GM19468 (cell line): ENCODE results near the gene BMPR1B.
"Not testable (repeated sequence)": the region's sequence is repeated elsewhere in the genome, so short reads cannot be mapped to it uniquely, and the experiment has no call there.

Experiments
- ATAC-seq: cut with Tn5 transposase; IDR thresholded peaks from one replicate; pipeline ENCODE4 v1.9.1; 2021; ENCODE audit warnings: mild to moderate bottlenecking, moderate library complexity, moderate number of reproducible peaks; ENCODE audit not compliant: unreplicated experiment; ENCODE audit errors: extremely low read depth

Gene BMPR1B

DNA sequence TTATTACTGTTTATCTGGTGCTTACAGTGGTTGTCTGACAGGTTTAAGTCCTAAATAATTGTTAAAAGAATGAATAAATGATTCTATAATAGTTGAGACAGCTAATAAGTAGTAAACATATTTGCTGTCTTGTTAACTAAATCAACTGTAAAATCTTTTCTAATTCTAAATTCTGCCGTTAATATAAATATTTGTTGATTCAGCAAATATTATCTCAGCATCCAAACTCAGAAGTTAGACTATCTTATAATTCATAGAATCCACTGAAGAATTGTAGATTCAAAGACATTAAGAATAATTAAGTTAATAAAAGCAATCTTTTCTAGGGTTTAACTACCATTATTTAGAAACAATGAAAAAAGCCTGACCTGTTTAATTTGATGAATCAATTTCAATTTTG lies 256.3 kb downstream of the BMPR1B start:
- no peak for ATAC-seq

DNA sequence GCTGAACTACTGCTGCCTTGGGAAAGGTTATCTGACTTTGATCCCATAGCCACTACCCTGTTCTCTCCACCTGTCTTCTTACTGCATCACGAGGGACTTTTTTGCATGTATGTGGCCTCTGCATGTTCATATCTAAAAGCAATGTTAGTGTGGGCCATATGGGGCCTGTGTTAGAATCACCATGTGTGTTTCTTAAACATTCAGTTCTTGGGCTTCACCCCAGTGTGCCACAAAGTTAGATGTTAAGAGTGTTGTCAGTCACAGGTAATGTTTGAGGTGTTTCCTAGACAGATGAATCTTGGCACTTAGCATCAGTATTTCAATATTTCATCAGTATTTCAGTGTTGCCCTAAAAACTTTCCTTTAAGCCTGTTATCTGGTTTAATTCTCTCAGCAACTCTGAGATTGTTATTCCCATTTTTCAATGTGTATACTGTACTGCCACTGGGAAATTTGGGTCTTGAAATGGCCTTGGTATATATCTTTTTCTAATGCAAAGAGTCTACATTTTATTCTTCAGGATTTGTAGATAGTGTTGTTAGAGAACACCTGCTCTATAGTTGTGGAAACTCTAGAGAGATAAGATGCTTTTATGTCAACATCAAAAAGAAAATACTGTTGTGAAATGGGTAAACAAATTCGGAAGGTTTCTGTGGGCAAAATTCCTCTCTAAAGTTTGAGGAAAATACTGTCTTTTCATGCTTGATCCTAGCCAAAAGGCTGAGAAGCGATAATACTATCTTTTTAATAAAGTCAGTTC lies 259.7 kb downstream of the BMPR1B start:
- no peak for ATAC-seq

DNA sequence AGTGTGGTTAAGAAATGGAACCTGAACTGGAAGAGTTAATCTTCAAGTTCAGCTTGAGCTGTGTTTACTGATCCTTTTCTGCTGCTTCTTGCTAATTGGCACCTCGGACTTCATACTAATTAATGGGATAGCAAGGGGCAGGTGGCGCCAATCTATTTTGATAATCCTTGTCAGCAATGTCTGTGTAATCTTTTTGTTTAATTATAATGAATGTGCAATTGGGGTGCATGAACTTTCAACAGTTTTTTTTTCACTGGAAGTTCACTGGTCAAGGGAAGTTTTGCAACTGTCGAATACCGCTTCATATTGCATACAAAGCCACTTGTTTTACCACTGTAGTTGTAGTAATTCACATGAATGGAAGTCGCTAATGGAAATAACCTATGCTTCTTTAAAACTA lies 261.0 kb downstream of the BMPR1B start:
- no peak for ATAC-seq

DNA sequence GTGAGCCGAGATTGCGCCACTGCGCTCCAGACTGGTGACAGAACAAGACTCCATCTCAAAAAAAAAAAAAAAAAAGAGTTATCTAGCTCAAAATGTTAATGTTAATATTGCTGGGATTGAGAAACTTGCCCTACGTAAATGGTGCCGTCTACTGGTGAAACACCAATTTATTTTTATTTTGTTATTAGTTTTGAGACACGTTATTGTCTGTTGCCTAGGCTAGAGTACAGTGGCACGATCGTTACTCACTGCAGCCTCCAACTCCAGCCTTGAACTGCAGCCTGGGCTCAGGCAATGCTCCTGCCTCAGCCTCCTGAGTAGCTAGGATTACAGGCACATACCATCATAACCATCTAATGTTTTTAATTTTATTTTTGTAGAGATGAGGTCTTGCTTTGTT lies 262.8 kb downstream of the BMPR1B start:
- ATAC-seq: no peak

DNA sequence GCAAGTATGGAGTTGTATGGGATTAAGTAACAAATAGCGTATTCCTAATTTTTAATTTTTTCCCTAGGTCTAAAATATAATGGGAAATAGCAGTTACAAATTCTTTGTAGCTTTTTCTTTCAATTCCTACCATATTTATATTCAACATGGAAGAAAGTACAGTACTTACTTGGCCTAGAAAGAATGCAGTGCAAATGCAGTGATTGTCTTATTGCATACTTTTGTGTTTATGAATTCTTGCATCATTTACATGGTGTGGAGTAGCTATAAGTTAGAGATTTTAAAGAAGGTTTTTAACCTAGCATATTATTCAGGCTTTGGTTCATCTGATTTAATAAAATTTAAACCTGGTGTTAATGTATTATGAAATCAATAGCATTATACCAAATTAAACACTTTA lies 263.3 kb downstream of the BMPR1B start:
- ATAC-seq: no peak

DNA sequence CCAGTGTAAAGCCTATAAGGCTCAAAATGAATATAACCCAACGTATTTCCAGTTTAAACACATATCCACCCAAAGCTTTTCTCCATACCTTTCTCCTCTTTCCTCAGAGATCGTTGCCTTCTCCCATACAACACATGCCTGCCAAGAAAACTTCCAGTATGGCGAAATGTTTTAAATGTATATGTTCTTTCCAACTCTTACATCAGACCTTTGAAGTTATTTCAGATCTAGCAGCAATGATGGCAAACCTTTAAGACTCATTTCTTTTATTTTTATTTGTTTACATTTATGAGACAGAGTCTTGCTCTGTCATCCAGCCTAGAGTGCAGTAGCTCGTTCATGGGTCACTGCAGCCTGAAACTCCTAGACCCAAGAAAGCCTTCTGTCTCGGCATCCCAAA lies 265.4 kb downstream of the BMPR1B start:
- ATAC-seq: no peak

DNA sequence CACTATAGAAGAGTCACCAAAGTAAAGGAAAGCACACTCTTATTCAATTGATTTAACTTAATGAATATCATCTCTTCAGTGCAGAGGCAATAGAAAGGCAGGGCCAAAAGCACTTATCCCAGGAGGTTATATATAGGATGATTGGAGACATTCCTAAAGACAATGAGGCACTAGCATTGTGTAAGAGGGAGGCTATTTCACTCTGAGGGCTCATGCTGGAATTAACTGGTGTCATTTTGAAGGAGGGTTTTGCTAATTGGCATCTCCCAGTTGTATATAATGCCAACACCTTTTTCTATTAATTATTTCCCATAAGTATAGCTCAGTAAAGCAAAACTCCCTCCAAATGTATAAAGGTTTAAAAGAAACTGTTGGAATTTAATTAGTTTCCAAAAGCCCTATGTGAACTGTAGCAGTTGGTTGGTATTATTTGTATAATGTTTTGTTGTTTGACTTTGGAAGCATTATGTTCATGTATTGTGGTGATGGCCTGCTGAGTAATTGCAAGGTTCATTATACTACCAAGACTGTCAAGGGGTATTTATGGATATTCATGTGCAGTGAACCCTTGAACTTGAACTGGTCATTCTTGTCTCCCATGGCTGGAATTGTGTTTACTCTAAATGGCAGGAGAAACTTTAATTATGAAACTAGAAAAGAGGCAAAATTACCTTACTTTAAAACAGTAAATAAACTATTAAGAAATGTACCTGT lies 270.3 kb downstream of the BMPR1B start:
- ATAC-seq: no peak

DNA sequence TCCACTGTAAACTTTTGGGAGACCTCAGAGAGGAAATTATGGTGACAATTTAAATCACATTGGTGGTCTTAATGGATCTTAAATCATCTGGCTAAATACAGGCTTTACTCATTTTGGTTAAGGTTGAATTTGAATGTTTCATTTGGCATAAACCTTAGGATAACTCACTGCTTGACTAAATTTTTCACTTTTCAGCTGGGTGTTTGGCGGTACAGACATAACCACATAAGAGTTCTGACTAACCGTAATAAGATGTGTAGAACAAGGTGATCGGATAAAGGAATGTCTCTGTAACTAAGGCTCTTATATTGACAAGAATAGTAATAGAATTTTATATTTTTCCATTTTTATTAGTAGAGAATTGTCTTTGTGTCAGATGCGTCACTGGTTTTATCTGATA lies 281.0 kb downstream of the BMPR1B start:
- ATAC-seq: no peak

DNA sequence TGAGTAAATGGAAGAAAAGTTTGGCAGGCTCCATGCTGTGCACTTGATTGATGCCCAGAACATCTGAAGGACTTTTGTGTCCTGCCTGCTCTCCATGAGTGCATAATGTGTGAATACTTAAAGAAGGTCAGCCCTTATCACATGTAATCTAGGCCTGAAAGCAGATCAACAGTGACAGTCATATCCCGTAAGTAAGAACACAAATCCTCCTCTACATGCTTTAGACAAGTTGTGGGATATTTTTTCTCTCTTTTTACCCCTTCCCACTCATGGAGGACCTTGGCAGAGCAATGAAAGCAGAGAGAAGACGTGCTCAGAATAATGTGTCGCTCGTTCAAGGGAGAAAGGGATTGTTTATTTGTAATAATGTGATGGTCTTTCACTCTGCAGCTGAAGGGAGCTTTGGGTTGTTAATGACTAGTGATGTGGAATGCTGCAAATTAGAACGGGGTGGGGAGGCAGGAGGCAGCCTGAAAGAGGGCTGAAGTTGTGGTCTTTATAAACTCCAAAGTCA lies 286.6 kb downstream of the BMPR1B start:
- ATAC-seq: no peak

DNA sequence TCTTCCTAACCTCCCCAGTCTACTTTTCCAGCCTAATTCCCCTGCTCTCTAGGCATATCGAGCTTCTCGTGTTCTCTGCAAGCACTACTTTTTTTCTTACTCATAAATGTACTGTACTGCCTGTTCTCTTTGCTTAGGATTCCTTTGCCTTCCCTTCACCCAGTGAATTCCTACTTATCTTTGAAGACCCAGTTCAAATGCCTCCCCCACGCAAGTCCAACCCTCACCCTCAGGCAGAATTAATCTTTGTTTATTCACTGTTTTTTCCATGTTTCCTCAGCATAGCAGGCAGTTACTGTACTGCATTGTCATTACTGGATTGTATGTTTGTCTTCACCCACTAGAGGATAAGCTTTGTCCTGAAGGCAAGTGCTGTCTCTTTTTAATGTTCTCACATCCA lies 287.7 kb downstream of the BMPR1B start:
- ATAC-seq: no peak

DNA sequence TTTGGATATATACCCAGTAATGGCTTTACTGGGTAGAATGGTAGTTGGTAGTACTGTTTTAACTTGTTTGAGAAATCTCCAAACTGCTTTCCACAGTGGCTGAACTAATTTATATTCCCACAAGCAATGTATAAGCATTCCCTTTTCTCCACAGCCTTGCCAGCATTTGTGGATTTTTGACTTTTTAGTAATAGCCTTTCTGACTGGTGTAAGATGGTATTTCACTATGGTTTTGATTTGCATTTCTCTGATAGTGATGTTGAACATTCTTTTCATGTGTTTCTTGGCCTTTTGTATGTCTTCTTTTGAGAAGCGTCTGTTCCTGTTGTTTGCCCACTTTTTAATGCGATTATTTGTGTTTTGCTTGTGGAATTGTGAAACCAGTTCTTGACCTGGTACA lies 290.5 kb downstream of the BMPR1B start:
- ATAC-seq: no peak

DNA sequence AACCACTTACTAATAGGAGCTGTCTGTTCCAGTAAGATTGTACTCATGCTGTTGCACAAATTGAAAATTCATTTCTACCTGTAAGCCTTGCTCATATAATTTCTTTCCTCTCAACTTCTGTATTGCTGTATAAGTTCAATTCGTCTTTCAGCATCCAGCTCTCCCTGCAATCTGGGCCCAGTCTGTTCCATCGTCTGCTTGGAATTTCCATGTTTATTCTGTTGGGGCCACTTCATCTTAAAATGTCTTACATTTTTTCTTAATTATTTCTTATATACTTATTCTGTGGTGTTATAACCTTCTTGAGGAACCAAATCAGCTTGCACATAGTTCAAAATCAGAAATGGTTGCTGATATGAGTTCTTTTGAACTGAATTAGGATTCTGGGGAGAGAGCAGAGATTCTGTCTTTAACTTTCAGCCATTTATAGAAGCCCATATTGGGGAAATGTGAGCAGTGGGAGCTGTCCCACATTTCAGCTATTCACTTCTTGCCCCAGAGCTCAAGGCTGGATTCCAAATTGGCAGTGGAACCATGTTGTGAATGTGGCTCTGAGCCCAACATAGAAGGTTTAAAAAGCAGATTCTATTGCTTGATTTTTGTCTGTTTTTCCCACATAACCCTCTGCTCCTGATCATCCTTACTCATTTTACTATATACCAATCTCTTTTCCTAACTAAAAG lies 291.9 kb downstream of the BMPR1B start:
- ATAC-seq: no peak

DNA sequence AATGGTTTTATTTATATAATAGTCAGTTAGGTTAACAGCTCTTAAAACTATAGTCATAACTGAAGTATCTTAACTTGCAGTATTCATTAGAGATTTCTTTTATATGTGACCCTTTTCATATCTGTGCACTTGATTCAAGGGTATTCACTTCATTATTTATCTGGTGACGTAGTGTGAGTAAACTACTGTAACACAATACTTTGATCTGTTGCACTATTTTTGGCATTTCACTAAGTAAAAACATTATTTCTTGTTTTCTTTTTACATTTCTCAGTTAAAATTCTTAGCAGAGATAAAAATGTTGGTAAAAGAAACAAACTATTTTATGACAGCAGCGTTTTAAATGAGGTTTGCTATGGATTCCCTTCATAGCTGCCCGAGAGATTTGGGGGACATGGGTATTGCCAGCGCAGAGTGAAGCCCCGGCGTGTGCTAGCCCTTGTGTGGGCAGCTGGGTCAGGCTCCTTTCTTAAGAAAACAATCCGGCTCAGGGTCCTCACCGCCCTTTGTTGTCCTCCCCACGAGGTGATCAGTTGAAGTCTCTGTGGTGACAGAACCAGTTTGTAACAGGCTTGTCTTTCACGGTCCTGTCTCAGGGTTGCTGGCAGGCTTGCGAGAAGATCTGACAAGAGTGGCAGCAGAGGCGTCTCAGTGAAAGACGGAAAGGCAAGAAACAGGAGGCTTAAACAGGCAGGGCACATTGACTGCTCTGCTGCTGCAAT lies 293.4 kb downstream of the BMPR1B start:
- ATAC-seq: no peak

DNA sequence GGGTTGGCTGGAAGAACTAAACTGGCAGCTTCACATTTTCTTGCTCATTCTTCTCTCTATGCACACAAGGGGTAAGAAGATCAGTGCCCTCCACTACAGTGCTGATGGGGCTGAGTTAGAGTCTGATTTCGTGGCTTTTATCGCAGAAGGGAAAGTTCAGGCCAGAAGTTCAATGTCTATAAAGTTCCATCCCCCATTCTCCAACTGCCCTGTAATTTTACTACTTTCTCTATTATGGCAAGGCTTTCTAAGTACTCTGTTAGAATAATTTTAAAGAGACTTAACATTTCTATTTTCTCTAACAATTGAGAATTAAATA lies 293.9 kb downstream of the BMPR1B start:
- no peak for ATAC-seq

DNA sequence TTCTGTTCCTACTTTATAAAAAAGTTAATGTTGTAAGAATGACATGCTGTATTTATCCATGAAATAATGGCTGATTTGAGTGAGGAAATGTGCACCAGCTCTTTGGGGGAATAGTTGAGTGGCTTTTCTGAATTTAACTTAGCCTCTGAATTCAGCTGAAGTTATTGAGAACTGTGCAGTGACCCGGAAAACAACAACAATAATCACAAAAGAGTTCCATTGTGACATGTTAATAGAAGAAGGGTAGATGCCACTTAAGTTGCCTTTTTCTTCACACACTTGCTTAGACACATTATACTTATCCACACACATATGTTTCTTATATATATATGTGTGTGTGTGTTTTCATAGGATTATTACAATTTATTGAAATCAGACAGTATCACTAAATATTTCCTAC lies 301.2 kb downstream of the BMPR1B start:
- no peak for ATAC-seq

DNA sequence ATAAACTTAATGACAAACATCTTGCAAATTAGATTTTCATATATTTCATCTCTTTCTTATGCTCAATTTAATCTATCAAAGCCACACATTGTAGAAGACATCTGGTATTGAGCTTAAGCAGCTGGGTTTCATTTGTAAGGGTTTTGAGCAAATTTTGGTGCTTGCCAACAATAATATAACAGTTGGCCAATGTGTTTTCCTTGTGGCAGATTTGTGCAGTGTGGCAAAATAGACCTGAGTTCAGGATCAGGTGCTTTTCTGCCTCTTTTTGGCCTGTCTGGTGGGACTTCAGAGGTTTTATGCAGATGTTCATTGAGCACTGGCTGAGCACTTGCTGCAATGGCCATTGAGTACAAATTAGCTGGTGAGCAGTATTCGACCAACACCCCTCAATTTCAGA lies 301.9 kb downstream of the BMPR1B start:
- no peak for ATAC-seq

DNA sequence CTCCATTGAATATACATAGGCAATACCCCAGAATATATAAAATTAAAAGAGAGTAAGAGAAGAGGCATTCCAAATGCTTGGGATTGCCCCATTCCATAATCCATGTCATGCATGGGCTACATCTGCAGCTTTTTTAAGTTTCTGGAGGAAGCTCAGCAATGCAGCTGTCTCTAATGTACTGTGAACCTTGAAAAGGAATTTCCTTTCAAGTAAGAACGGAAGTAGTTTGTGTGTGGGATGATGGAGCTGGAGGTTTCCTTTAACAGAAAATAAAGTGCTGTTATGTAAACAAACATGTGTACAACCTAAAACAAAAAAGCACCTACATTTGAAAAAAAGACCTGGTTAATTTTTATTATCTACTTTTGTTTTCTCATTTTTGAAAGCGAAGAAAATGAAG lies 303.5 kb downstream of the BMPR1B start:
- no peak for ATAC-seq

DNA sequence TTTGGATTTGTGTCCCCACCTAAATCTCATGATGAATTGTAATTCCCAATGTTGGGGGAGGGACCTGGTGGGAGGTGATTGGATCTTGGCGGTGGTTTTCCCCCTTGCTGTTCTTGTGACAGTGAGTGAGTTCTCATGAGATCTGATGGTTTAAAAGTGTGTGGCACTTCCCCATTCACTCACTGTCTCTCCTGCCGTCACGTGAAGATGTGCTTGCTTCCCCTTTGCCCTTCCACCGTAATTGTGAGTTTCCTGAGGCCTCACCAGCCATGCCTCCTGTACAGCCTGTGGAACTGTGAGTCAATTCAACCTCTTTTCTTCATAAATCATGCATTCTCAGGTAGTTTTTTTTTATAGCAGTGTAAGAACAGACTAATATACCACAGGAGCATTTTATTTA lies 304.0 kb downstream of the BMPR1B start:
- not testable (repeated sequence) for ATAC-seq

DNA sequence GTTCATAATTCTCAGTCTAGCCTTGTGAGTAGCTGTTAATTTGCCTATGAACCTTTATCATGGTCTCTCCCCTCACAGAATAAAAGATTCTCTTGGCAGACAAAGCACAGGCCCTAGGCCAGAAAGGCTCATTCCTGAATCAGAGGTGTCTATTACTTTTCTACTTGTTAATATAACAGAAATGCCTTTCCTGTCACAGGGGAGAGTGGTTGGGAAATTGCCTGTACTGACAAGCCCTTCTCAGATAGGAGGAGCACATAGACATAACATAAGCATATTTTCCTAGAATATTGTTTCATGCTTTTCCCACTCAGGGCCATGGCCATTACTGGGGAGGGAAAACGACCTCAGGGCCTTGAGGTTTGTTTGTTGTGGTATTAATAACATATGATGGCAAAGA lies 308.3 kb downstream of the BMPR1B start:
- ATAC-seq: no peak

DNA sequence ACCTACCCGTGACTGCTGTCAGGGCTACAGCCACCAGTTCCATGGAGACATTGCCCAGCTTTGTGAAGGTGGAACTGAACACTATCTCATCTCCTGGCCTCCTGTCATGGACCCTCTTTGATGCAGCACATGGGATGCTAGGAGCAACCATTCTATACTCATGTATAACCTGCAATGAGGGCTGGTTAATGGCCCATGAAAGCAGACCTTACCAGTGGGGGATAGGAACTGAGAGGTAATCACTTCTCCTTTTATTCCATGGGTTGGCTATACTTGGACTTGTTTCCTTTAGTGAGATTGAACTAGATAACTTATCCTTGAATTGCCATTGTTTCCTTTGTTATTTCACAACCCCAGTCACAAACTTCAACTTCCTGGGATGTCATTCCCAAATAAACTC lies 310.6 kb downstream of the BMPR1B start:
- no peak for ATAC-seq
